NCI-H187 (cell line): ENCODE results near the gene EXOSC5.
"Not testable (repeated sequence)": the region's sequence is repeated elsewhere in the genome, so short reads cannot be mapped to it uniquely, and the experiment has no call there.

Experiments
- DNase-seq, 2 experiments: peaks; one replicate each; lab custom pipeline; 2025; lab: John Stamatoyannopoulos, UW

The EXOSC5 gene

GRCh38 chr19:41366089-41366488 lies 31.1 kb downstream of the EXOSC5 start:
- no peak for DNase-seq

- DNase-seq, result no peak
Observed at GRCh38 chr19:41364524-41365391, 32.4 kb downstream of the EXOSC5 start.

- DNase-seq, result peak; percentile 98 to 100
Observed at GRCh38 chr19:41363753-41364523, 33.2 kb downstream of the EXOSC5 start, which contains the start of gene B9D2. Gene B9D2, minus strand, starts transcription at chr19:41364149. Its CDS starts 630 bp downstream, at chr19:41363519.

GRCh38 chr19:41363371-41363752 lies 33.8 kb downstream of the EXOSC5 start:
- DNase-seq, result no peak

GRCh38 chr19:41362143-41362847 lies 34.9 kb downstream of the EXOSC5 start:
- no peak for DNase-seq

- no peak for DNase-seq
Observed at GRCh38 chr19:41359741-41360140, 37.4 kb downstream of the EXOSC5 start.

- DNase-seq, result no peak
Observed at GRCh38 chr19:41357746-41358145, 39.4 kb downstream of the EXOSC5 start.

GRCh38 chr19:41356984-41357739 lies 40.0 kb downstream of the EXOSC5 start:
- no peak for DNase-seq

- DNase-seq, result no peak
Observed at GRCh38 chr19:41355802-41356201, 41.4 kb downstream of the EXOSC5 start.

GRCh38 chr19:41355035-41355434 lies 42.1 kb downstream of the EXOSC5 start:
- no peak for DNase-seq

GRCh38 chr19:41354343-41354953 lies 42.7 kb downstream of the EXOSC5 start:
- no peak for DNase-seq

- no peak for DNase-seq
Observed at GRCh38 chr19:41353466-41354342, 43.5 kb downstream of the EXOSC5 start, which contains the start of gene TGFB1. Gene TGFB1, minus strand, starts transcription at chr19:41353922. Its CDS starts 878 bp downstream, at chr19:41353044.

- no peak for DNase-seq
Observed at GRCh38 chr19:41352609-41353465, 44.3 kb downstream of the EXOSC5 start.

GRCh38 chr19:41352279-41352608 lies 44.9 kb downstream of the EXOSC5 start:
- DNase-seq, result no peak

GRCh38 chr19:41351339-41352245 lies 45.6 kb downstream of the EXOSC5 start:
- no peak for DNase-seq

GRCh38 chr19:41350735-41351338 lies 46.3 kb downstream of the EXOSC5 start:
- no peak for DNase-seq

- DNase-seq, result not testable (repeated sequence)
Observed at GRCh38 chr19:41346916-41347315, 50.2 kb downstream of the EXOSC5 start.

GRCh38 chr19:41344162-41344561 lies 53.0 kb downstream of the EXOSC5 start:
- no peak for DNase-seq
